ENCODE results near the gene RAB40C. TPM values are rescaled to one million over a fixed set of nuclear protein-coding genes. Genes with fewer than 3 reads are reported as not detected.

The RAB40C gene
- total RNA-seq, 1 experiment from 2014 or later: 54.2 TPM

GRCh38 chr16:574021-574760, 15.7 kb upstream of the RAB40C start:
- DNase-seq (ENCODE audit: low spot score): no peak

- no peak for DNase-seq (ENCODE audit: low spot score)
Measured at GRCh38 chr16:575354-576196, 14.3 kb upstream of the RAB40C start.

- DNase-seq (ENCODE audit: low spot score): no peak
Measured at GRCh38 chr16:576197-576822, 13.6 kb upstream of the RAB40C start.

- no peak for DNase-seq (ENCODE audit: low spot score)
Measured at GRCh38 chr16:576823-577201, 13.1 kb upstream of the RAB40C start.

GRCh38 chr16:577796-578195, 12.1 kb upstream of the RAB40C start:
- DNase-seq (ENCODE audit: low spot score): no peak

- DNase-seq (ENCODE audit: low spot score): no peak
Measured at GRCh38 chr16:578232-578869, 11.5 kb upstream of the RAB40C start.

GRCh38 chr16:578870-579405, 10.9 kb upstream of the RAB40C start:
- DNase-seq (ENCODE audit: low spot score): peak; percentile 69

GRCh38 chr16:580141-580945, 9.5 kb upstream of the RAB40C start:
- no peak for DNase-seq (ENCODE audit: low spot score)

- DNase-seq (ENCODE audit: low spot score): no peak
Measured at GRCh38 chr16:580946-581498, 8.8 kb upstream of the RAB40C start.

- no peak for DNase-seq (ENCODE audit: low spot score)
Measured at GRCh38 chr16:582218-582613, 7.7 kb upstream of the RAB40C start.

GRCh38 chr16:582614-583331, 7.1 kb upstream of the RAB40C start:
- no peak for DNase-seq (ENCODE audit: low spot score)

GRCh38 chr16:583470-583814, 6.4 kb upstream of the RAB40C start:
- no peak for DNase-seq (ENCODE audit: low spot score)

GRCh38 chr16:583815-584591, 5.9 kb upstream of the RAB40C start:
- no peak for DNase-seq (ENCODE audit: low spot score)

GRCh38 chr16:585351-585750, 4.5 kb upstream of the RAB40C start:
- peak; percentile 72 for DNase-seq (ENCODE audit: low spot score)

- DNase-seq (ENCODE audit: low spot score): no peak
Measured at GRCh38 chr16:586047-586644, 3.7 kb upstream of the RAB40C start.

GRCh38 chr16:586645-587590, 2.9 kb upstream of the RAB40C start:
- no peak for DNase-seq (ENCODE audit: low spot score)

- peak; percentile 56 for DNase-seq (ENCODE audit: low spot score)
Measured at GRCh38 chr16:588639-588888, 1.3 kb upstream of the RAB40C start.

All from HT-29 (cell line).